ENCODE results near the gene LRBA.
A peak's percentile ranks its signal among the peaks of the same experiment; 100 is the strongest.
"Not testable (repeated sequence)": the region's sequence is repeated elsewhere in the genome, so short reads cannot be mapped to it uniquely, and the experiment has no call there.

LRBA gene

GRCh38 chr4:150561143-150561737, 453.8 kb downstream of the LRBA start:
- DNase-seq (ENCODE audit: low read depth), result no peak
- H3K4me3 ChIP-seq (ENCODE audit: low read length), result no peak overlapping the region
- TF ChIP-seq, protein P1, sequence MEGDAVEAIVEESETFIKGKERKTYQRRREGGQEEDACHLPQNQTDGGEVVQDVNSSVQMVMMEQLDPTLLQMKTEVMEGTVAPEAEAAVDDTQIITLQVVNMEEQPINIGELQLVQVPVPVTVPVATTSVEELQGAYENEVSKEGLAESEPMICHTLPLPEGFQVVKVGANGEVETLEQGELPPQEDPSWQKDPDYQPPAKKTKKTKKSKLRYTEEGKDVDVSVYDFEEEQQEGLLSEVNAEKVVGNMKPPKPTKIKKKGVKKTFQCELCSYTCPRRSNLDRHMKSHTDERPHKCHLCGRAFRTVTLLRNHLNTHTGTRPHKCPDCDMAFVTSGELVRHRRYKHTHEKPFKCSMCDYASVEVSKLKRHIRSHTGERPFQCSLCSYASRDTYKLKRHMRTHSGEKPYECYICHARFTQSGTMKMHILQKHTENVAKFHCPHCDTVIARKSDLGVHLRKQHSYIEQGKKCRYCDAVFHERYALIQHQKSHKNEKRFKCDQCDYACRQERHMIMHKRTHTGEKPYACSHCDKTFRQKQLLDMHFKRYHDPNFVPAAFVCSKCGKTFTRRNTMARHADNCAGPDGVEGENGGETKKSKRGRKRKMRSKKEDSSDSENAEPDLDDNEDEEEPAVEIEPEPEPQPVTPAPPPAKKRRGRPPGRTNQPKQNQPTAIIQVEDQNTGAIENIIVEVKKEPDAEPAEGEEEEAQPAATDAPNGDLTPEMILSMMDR (conservative IDR thresholded peaks at IDR 0.05; ENCODE audit: low read depth, low read length), result no peak

- not testable (repeated sequence) for H3K4me3 ChIP-seq (ENCODE audit: low read length); DNase-seq (ENCODE audit: low read depth)
Measured at GRCh38 chr4:150557811-150558210, 457.3 kb downstream of the LRBA start.

GRCh38 chr4:150547154-150547838, 467.8 kb downstream of the LRBA start:
- TF ChIP-seq, protein P1 (conservative IDR thresholded peaks at IDR 0.05; ENCODE audit: low read depth, low read length), result no peak
- no peak for DNase-seq (ENCODE audit: low read depth)
- H3K4me3 ChIP-seq (ENCODE audit: low read length), result peak overlapping the region; percentile 13

- no peak overlapping the region for H3K4me3 ChIP-seq (ENCODE audit: low read length)
- TF ChIP-seq, protein P1 (conservative IDR thresholded peaks at IDR 0.05; ENCODE audit: low read depth, low read length), result no peak
- DNase-seq (ENCODE audit: low read depth), result peak; percentile 93
Measured at GRCh38 chr4:150546286-150546685, 468.8 kb downstream of the LRBA start.

- DNase-seq (ENCODE audit: low read depth), result no peak
- TF ChIP-seq, protein P1 (conservative IDR thresholded peaks at IDR 0.05; ENCODE audit: low read depth, low read length), result no peak
- no peak overlapping the region for H3K4me3 ChIP-seq (ENCODE audit: low read length)
Measured at GRCh38 chr4:150543042-150543441, 472.0 kb downstream of the LRBA start.

DNA sequence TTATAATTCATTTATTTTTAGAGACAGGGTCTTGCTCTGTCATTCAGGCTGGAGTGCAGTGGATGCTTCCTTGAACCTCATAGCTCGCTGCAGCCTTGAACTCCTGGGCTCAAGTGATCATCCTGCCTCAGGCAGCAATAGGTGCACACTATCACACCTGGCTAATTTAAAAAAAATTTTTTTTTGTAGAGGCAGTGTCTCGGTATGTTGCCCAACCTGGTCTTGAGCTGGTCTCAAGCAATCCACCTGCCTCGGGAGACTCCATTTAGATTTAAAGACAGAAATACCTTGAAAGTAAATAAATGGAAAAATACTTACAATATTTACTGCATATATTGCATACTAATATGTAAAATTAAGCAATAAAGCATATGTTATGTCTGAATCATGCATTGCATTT, 473.4 kb downstream of the LRBA start:
- H3K4me3 ChIP-seq (ENCODE audit: low read length), result no peak overlapping the region
- no peak for DNase-seq (ENCODE audit: low read depth)
- TF ChIP-seq, protein P1 (conservative IDR thresholded peaks at IDR 0.05; ENCODE audit: low read depth, low read length), result no peak

DNA sequence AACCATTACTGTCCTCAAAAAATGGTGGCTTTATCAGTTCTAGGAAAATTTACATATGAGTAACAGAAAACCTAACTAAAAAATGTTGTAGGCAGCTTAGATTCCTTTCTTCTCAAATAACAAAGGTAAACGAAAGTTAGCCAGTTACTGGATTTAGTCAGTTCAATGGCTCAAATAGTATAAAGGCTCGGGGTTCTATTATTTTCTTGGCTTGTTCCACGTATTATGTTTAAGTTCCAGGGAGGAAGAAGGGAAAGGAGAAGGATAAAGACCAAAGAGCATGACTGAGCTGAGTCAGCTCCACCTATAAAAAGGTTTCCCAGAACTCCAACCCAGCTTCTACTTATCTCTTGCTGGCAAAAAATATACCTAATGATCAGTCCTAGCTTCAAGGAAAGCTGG, 474.1 kb downstream of the LRBA start:
- no peak for DNase-seq (ENCODE audit: low read depth)
- TF ChIP-seq, protein P1 (conservative IDR thresholded peaks at IDR 0.05; ENCODE audit: low read depth, low read length), result no peak

More for the DNA sequence above, 474.1 kb downstream of the LRBA start:
- H3K4me3 ChIP-seq (ENCODE audit: low read length), result no peak overlapping the region
